Psoas muscle (tissue), 8 donors: ENCODE data around the gene TCF7L1. TPM values are rescaled to one million over a fixed set of nuclear protein-coding genes. Genes with fewer than 3 reads are reported as not detected.

Source experiments
- ATAC-seq, 4 donors: fragments of 200-7000 bp; cut with Tn5 transposase; one replicate each; pipeline ENCODE4 v1.9.1; 2020; ENCODE audit warnings: moderate library complexity in 3 of 4, mild to moderate bottlenecking in 2 of 4
- DNase-seq, 2 donors: peaks; one replicate each; pipeline ENCODE4 v3.0.0-alpha.2; 2020
- H3K27ac ChIP-seq: fragments of 200-600 bp; one replicate; pipeline ENCODE4 v1.8.0; 2022
- H3K27me3 ChIP-seq, 3 donors: fragments of 200-600 bp in 1 of 3; one replicate each; pipeline versions ENCODE4 v1.6.1 to v1.8.0; 2013 to 2022; ENCODE audit warnings: low read length in 2 of 3, mild to moderate bottlenecking in 2 of 3, moderate library complexity in 1 of 3; ENCODE audit not compliant: insufficient read depth in 3 of 3
- H3K36me3 ChIP-seq, 2 donors: fragments of 200-600 bp in 1 of 2; one replicate each; pipeline versions ENCODE4 v1.6.1 to v1.8.0; 2013 to 2022; ENCODE audit warnings: low read depth in 1 of 2, mild to moderate bottlenecking in 1 of 2, moderate library complexity in 1 of 2; ENCODE audit not compliant: insufficient read depth in 1 of 2
- H3K4me1 ChIP-seq: fragments of 200-600 bp; one replicate; pipeline ENCODE4 v1.8.0; 2022
- H3K4me3 ChIP-seq: fragments of 200-600 bp; one replicate; pipeline ENCODE4 v1.8.0; 2022; ENCODE audit warnings: mild to moderate bottlenecking
- H3K9me3 ChIP-seq: fragments of 200-600 bp; one replicate; pipeline ENCODE4 v1.8.0; 2022
- CTCF ChIP-seq: fragments of 200-600 bp; IDR thresholded peaks from one replicate; pipeline ENCODE4 v1.8.0; 2022; ENCODE audit warnings: antibody characterized with exemption
- WGBS, 3 donors: extraction: QIAGEN DNeasy Blood & Tissue Kit; methylation state at CpG; one replicate each; pipeline versions ENCODE4 v1.1.6 to v1.1.7; 2013; 5-methylcytosine and 5-hydroxymethylcytosine counted together
- intact Hi-C, 2 donors: fragments of 100-400 bp; cut with DNase I; formaldehyde crosslinking; loops; one replicate each; pipeline versions ENCODE4 v1.11.0 to v1.14.2; 2022
- polyA plus RNA-seq, 3 donors: library from polyadenylated mRNA; stranded (reverse); fragments of 200-250 nt; gene quantifications; one replicate each; pipeline ENCODE4 v1.2.3, GENCODE V29; 2013
- total RNA-seq, 4 donors: library from RNA; stranded (reverse); fragmentation: NEBNext Ultra II Directional in 2 of 4; extraction: Animal tissue kit (Norgen Biotek cat#: 25700) in 2 of 4; gene quantifications; one replicate each; pipeline versions ENCODE4 v1.2.1 to v1.2.4, GENCODE V29; 2021 to 2023
- donor health status: healthy with polysubstance abuse.
- donor health status: DM: no; HTN: no; CAD: no; lungs with moderate emphysema.
- donor health status: Bipolar disorder and iron deficiency.
- donor health status: healthy.
- donor health status: DM: yes; HTN: yes; CAD: no.
- donor health status: DM: no; HTN: no; CAD: no.
- donor health status: DM: no; HTN: no; CAD: no.
- donor health status: DM: yes; HTN: yes; CAD: no.

TCF7L1 gene
- total and polyA plus RNA-seq, 7 donors = 2.1 to 13.3 (median 6.1) TPM

- H3K27ac ChIP-seq = peak overlapping the region; percentile 90
- WGBS, 3 donors = 69 to 87% (median 76%) methylated on average over 2 of the region's 2 CpGs
- no peaks in the 10 kb centered on the region for H3K27me3 ChIP-seq
- H3K9me3 ChIP-seq = no peaks in the 10 kb centered on the region
- TF ChIP-seq CTCF = no peak
- DNase-seq = no peak
- H3K36me3 ChIP-seq = peaks cover 0 to 53% of the 10 kb centered on the region in 2 donors
- intact Hi-C loops = no loop called here
- no peak for ATAC-seq
- H3K4me3 ChIP-seq = peak overlapping the region; percentile 6
- H3K4me1 ChIP-seq = peaks cover 42% of the 10 kb centered on the region
Measured at GRCh38 chr2:85356186-85356585, 223.0 kb downstream of the TCF7L1 start.

GRCh38 chr2:85357736-85358135 is 224.5 kb downstream of the TCF7L1 start:
- Histone ChIP-seq H3K27me3 (no peaks in the 10 kb centered on the region), H3K4me3 (peak overlapping the region; percentile 6), H3K9me3 (no peaks in the 10 kb centered on the region), H3K36me3 (peaks cover 0 to 61% of the 10 kb centered on the region in 2 donors), H3K4me1 (peaks cover 34% of the 10 kb centered on the region), H3K27ac (peak overlapping the region; percentile 90)
- TF ChIP-seq CTCF = no peak
- intact Hi-C loops = no loop called here
- no peak for DNase-seq
- WGBS, 3 donors = 75 to 77% (median 77%) methylated on average over 3 of the region's 3 CpGs
- ATAC-seq = no peak

Other genes starting within 250 kb of the TCF7L1 start
- 100 to 1,000 TPM; 181 to 306 (median 239) TPM for gene TMSB10, start 227.7 kb upstream of the TCF7L1 start, total RNA-seq
- 100 to 1,000 TPM; 223 to 849 (median 317) TPM for gene TMSB10, start 227.7 kb upstream of the TCF7L1 start, polyA plus RNA-seq
- gene KCMF1, start 162.2 kb upstream of the TCF7L1 start, total RNA-seq = 100 to 1,000 TPM in 3 of 4 donors, 10 to 100 TPM in 1; 89.0 to 197 (median 153) TPM
- gene KCMF1, start 162.2 kb upstream of the TCF7L1 start, polyA plus RNA-seq = 100 to 1,000 TPM in 1 of 3 donors, 10 to 100 TPM in 2; 74.6 to 374 (median 97.3) TPM
- 10 to 100 TPM; 35.0 to 43.0 (median 36.9) TPM for gene TGOLN2, start 194.6 kb downstream of the TCF7L1 start, total RNA-seq
- gene TGOLN2, start 194.6 kb downstream of the TCF7L1 start, polyA plus RNA-seq = 10 to 100 TPM; 14.3 to 51.7 (median 21.9) TPM
- gene RETSAT, start 221.1 kb downstream of the TCF7L1 start, total RNA-seq = 100 to 1,000 TPM in 1 of 4 donors, 10 to 100 TPM in 3; 28.3 to 115 (median 63.3) TPM
- 10 to 100 TPM; 36.9 to 74.3 (median 45.6) TPM for gene RETSAT, start 221.1 kb downstream of the TCF7L1 start, polyA plus RNA-seq
- 10 to 100 TPM; 16.0 to 19.2 (median 17.6) TPM for gene ELMOD3, start 221.4 kb downstream of the TCF7L1 start, total RNA-seq
- 10 to 100 TPM; 17.2 to 33.2 (median 20.4) TPM for gene ELMOD3, start 221.4 kb downstream of the TCF7L1 start, polyA plus RNA-seq